SW480 (cell line): Measurements from ENCODE around the gene ZNF2.
A peak's percentile ranks its signal among the peaks of the same experiment; 100 is the strongest.
"Not testable (repeated sequence)": the region's sequence is repeated elsewhere in the genome, so short reads cannot be mapped to it uniquely, and the experiment has no call there.

Experiments
- DNase-seq: peaks from one replicate; pipeline ENCODE4 v3.0.0-alpha.2; 2016; ENCODE audit warnings: low spot score

Gene ZNF2

DNA sequence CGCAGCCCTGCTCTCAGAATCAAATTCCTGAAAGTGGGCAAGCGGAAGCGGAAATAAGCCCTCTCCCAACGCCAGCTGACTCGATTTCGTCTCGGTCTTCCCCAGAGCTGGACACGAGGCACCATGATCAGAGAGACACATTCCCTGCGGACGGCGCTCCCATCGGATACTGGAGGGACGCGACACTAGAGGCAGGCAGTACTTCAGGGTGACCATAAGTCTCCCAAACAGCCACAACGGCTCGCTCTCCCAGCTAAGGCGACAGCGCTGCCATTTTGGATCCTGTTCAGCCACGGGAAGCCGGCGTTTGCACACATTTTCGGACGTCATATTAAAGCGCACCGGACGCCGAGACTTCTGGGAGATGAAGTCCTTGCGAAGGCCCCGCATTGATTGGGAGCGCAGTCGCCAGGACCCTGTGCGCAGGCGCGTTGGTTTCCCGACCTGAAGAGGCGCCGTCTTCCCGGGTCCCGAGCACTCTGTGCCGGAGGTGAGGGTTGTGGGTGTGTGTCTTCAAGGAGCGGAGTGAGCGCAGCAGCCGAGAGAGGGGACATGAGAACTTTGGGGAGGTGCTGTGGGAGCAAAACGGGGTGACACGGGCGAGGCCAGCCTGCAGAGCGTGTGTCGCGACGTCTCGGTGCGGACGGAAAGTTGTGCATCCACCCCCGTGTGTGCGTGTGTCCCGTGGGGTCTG, at the start of gene ZNF2:
ZNF2 (plus strand) TSS at position 439 of the 694 bp plus-strand sequence. CDS start 10,418 bp downstream, outside the sequence.
- DNase-seq, result peak; percentile 97

DNA sequence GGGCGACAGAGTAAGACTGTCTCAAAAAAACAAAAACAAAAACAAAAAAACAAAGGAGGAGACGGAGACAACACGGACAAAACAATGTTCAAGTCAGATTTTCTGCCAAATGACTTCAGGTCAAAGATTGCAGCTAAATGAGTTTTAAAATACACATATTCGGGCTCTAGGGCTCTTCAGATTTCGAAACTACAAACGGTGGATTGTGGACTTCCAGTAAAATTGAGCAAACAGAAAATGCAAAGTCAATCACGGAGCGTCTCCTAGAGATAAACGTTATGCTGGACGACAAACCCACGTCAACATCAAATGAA, 44.6 kb upstream of the ZNF2 start:
- no peak for DNase-seq

DNA sequence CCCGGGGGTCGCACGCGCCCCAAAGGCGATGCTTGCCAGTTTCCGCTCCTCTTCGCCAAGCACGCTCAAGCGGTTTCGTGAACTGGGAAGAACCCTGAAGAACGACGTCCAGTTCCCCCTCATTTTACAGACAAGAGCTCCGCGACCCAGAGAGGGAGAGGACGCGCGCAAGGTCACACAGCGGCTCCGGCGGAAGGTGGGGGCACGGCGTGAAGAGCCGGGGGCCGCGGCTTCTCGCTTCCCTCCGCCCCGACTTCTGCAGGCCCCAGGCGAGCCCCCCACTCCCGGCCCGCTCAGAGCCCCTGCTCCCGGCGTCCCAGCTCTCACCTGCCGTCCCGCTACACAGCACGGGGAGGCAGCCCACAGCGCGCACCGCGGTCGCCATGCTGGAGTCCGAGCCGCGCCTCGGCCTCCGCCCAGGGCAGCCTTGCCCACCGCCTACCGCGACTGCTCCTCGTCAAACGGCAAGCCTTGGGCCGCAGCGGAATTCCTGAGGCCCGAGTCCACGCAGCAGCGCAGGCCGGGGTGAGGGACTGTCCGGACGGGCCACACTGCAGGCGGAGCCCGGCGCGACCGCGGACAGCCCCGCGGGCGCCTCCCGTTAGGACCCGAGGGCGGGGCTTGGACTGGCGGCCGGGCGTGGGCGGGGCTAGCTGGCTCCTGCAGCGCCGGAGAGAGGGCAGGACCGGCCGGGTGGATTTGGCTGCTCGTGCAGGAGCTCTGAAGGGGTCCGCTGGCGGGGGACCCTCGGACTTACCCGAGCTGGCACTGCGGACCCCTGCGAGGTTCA, 44.0 kb upstream of the ZNF2 start, which contains the start of gene MRPS5:
MRPS5 (minus strand) TSS at position 402 of the 790 bp plus-strand sequence; CDS start at position 385, 17 bp downstream.
- DNase-seq, result peak; percentile 78

DNA sequence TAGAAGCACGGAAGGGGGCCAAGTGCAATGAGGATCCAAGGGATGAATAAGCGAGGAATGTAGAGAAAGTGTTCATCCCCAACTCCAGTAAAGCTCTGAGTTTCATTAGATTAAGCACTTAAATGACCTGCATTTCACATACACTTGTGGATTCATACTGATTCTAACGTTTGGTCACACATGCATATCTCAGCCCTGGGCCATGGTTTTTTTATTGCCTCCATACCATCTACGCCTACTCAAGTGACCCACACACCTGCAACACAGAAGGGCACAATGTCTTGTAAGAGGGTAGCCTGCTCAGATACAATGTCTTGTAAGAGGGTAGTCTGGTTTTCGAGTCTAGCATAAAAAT, 43.4 kb upstream of the ZNF2 start:
- DNase-seq, result no peak

DNA sequence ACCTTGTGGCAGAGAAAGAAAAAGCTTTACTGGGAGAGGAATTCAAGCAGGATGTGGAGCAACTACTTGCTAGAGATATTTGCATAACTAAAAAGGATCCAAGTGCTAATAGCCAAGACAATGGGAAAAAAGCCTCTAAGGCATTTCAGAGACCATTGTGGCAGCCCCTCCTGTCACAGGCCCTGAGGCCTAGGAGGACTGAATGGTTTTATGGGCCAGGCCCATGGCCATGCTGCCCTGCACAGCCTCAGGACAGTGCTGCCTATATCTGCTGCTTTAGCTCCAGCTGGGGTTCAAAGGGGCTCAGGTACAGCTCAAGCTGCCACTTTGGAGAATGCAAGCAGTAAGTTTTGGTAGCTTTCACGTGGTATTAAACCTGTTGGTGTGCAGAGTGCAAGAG, 26.9 kb upstream of the ZNF2 start:
- DNase-seq, result no peak

DNA sequence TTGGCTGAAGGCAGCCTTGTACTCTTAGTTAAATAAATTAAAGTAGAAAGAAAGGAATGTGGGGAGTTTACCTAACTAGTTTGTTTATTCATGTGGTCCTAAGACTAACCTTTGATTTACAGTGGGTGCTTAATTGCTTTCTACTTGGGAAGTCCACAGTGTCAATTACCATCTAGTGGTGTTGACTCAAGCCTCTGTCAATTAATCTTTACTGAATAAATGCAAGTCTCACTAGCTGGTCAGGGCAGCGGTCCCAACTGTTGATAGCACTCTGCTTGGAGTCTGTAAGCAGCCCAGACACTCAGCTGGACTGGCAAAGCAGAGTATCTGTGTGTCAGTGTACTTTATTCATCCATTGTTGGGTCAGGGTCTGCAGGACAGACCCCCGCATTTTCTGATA, 21.8 kb upstream of the ZNF2 start:
- DNase-seq, result no peak

DNA sequence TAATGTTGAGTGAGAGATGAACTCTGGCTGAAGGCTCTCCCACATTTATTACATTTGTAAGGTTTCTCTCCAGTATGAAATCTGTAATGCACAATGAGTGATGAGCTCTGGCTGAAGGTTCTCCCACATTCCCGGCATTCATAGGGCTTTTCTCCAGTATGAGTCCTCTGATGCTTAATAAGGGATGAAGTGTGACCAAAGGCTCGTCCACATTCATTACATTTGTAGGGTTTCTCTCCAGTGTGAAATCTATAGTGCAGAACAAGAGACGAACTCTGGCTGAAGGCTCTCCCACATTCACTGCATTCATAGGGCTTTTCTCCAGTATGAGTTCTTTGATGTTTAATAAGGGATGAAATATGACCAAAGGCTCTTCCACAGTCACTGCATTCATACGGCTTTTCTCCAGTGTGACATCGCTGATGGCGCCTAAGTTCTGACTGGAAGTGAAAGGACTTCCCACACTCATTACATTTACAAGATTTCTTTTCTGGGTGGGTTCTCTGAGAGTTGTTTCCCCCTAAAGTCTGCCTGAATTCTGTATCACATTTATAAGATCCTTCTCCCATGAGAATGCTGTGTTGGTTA, 16.1 kb upstream of the ZNF2 start:
- no peak for DNase-seq

DNA sequence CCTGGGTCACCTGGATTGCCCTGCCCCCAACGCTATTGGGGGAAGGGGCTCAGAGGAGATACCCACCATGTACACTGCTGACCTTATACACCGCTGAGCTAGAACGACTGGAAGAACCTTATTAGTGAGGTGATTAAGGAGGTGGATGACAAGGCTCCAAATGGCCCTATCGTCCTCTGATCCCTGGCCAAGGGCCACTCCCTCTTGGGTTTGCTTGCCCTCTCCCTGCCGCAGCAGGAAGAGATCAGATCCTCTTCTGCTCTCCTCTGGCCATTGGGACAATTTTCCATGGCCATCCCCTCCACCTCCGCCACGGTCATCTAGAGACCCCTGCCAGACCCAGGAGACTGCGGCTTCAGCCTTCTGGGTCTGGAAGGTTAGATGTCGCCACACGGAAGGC, 7.2 kb upstream of the ZNF2 start:
- no peak for DNase-seq

DNA sequence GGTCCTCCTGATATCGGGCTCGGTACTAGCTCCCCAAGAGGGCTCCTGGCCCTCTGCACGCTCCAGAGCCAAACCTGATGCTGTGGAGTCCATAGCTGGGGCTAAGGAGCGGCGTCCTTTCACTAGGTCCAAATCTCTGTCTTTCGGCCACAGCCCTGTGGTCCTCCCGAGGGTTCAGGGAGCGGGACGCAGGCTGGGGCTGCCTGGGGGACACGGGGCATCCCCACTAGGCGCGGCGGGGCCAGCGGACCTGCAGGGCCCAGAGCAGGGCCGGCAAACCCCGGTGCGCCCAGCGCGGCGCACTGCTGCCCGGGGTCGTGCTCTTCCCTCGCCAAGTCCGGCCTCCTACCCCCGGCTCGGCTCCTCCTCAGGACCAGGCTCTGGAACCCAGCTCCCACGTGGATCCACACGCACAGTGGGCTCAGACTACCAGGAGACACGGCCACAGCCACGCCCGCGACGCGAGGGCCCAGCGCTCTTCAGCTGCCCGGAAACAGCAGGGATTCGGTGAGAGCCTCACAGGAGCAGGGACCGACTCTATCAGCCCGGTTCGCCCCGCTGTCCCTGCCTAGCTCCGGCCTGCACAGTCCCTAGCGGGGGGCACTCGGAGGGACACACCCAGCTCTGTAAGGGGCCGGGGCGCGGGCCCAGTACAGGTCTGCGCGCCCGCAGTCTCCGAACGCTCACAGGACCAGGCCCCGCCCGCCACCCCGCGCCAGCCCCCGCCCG, 6.6 kb upstream of the ZNF2 start:
- DNase-seq, result peak; percentile 52

DNA sequence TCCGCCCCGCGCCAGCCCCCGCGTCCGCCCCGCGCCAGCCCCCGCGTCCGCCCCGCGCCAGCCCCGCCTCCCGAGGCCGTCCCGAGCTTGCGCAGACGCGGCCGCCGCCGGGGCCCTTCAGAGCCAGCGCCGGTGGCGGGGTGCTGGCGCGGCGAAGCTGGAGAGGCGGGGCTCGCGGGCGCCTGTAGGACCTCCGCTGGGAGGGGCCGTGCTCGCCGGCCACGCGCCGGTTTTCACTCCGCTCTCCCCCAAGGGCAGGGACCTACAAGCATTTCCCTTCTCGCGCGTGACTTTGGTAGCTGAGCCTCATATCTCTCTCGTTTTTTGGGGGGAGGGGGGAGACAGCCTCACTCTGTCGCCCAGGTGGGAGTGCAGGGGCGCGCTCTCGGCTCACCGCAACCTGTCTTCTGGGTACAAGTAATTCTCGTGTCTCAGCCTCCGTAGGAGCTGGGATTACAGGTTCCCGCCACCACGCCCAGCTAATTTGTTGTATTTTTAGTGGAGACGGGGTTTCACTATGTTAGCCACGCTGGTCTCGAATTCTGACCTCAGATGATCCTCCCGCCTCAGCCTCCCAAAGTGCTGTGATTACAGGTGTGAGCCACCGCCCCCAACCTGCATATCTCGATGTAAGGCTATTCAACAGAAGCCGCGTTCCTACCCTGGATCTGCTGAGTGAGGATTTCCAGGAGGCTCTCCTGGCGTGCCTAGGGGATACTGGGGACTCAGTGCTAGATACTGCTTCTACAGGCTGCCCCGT, 5.7 kb upstream of the ZNF2 start, which contains the start of gene ZNF514:
ZNF514 (minus strand) TSS at position 159 of the 760 bp plus-strand sequence. CDS start 6,595 bp downstream, outside the sequence.
- DNase-seq, result peak; percentile 78

DNA sequence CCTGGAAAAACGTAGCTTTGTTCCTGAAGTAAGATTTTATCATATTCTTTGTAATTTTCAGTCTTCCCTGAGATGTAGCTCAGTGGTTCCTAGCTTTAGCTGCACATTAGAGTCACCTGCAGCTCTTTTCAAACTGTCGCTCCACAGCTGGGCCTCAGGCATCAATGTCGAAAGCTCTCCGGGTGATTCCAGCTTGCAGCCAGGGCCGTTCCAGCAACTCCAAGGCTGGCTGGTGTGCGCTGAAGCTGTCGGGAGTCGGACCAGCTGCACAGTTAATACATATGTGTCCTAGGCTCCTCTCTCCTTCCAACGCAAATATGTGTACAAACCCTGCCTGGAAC, 609 bp upstream of the ZNF2 start:
- no peak for DNase-seq

DNA sequence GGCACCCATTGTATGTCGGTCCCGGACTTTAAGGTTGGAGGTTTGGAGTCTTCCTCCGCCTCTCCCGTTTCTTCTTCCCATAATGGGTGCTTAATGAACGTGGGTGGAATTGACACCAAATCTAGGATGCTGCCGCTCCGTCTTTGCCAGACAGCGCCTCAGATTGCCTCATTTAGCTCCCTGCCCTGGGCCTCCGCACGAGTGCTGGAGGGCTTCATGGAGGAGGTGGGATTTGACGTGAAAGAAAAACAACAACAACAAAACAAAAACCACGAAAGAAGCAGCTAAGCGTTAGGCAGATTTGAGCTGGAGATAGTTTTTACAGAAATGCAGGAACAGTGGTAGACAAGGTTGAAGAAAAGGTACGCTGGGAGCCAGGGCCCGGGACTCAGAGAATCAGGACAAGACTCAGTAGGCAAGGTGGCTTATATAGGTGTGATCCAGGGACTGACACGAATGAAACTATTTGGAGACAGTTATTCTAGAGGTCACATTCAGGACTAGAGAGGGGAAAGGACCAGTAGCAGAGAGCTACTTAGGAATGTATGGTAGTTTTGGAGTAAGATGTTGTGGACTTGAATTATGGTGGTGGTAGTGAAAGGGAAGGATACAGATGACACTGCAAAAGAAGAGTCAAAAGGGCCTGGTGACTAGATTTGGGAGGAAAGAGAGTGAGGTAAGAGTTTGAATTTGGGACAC, 605 bp downstream of the ZNF2 start:
- DNase-seq, result peak; percentile 26

DNA sequence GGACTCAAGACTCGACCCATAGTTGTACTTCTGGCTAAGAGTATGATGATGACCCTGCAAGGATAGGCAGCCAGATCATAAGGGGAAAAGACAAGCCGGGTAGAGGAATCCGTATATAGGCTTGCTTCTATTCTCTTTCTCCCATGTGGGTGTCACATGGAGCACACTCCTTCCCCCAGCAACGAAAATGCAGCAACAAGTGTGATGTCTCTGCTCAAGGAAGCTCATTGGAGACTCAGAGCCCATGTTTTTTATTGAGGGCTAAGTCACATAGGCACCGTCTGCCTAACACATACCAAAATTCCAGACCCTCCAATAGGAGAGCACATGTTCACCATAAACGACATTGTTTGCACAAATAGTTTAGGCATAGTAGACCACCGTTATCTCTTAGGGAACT, 6.3 kb downstream of the ZNF2 start:
- DNase-seq, result no peak

DNA sequence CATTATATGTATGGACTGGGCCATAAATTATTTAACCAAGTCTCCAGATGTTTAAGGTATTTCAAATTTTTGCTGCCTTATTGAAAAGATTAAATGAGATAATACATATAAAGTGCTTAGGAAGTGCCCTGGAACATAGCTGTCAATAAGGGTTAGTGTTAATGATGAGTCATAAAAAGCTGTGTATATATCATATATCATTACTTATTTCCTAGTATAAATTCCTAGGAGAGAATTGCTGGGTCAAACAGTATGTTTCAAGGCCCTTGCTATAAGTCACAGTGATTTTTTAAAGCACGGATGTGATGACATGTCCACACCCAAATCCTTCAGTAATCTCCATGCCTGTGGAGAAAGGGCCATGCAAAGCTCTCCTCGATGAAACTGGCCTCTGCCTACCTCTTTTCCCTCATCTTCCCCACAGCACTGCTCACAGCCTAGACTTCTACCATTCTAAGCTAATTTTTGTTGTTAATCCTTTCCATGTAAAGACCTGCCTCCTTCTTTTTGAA, 8.5 kb downstream of the ZNF2 start:
- no peak for DNase-seq

DNA sequence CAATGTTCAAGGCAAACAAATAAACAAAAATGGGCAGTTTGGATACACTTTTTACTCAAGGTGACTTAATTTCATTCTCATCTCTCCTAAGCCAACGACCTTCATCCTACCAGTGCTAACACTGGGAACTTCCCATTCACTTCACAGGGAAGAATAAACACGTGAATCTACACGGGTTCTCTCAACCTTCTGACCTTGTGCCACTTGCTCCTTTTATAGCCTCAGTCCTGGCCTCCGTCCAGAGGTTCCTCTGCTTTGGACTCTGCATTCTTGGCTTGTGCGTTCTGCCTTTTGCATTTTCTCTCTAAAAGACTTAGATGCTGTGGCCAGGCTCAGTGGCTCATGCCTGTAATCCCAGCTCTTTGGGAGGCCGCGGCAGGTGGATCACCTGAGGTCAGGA, 13.8 kb downstream of the ZNF2 start:
- DNase-seq, result no peak

DNA sequence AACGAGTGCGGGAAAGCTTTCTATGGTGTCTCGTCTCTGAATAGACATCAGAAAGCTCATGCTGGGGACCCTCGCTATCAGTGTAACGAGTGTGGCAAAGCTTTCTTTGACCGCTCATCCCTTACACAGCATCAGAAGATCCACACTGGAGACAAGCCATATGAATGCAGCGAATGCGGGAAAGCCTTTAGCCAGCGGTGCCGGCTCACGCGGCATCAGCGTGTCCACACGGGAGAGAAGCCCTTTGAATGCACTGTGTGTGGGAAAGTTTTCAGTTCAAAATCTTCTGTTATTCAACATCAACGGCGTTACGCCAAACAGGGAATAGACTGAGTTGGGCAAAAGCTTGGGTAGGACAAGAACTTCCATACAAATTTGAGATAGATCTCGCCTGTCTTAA, 16.2 kb downstream of the ZNF2 start:
- DNase-seq, result no peak

DNA sequence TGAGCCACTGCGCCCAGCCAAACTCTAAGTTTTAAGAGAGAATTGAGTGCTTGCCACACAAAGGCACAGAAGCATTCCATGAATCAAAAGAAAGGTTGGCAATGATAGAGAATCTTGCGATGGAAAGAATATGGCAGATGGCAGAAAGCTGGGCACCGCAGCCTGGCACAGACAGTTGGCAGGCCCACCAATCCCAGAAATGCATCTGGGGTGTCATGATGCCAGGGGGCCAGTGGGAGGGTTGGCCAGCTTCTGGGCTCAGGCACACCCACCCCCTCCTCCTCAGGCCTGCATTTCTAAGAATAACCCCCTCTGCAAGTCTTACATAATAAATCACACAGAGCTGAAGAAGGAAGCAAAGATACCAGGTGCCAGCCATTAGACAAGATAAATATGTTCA, 19.6 kb downstream of the ZNF2 start:
- no peak for DNase-seq

DNA sequence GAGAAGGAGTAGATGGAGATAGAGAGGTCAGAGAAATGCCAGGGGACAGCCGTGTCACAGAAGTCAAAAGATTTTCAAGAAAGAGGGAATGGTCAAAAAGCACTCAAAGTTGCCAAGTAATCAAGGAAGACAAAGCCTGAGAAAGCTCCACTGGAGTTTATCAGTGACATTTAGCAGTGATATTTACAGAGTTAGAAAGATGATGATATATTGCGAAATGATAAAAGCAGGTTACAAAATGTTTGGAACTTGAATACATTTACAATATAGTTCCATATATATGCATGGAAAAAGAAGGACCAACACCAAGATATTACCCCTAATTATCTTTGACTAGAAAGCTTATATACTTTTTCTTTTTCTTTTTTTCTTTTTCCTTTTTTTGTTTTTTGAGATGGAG, 20.4 kb downstream of the ZNF2 start:
- no peak for DNase-seq

DNA sequence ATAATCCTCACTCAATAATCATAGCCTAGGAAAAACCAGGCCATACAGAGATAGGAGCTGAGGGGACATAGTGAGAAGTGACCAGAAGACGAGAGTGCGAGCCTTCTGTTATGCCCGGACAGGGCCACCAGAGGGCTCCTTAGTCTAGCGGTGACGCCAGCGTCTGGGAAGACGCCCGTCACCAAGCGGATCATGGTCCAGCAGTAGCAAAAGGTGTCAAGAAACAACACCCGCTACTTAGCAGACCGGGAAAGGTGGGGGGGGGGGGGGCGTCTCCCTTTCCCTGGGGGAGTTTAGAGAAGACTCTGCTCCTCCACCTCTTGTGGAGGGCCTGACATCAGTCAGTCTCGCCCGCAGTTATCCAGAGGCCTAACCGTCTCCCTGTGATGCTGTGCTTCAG, 27.3 kb downstream of the ZNF2 start:
- not testable (repeated sequence) for DNase-seq

DNA sequence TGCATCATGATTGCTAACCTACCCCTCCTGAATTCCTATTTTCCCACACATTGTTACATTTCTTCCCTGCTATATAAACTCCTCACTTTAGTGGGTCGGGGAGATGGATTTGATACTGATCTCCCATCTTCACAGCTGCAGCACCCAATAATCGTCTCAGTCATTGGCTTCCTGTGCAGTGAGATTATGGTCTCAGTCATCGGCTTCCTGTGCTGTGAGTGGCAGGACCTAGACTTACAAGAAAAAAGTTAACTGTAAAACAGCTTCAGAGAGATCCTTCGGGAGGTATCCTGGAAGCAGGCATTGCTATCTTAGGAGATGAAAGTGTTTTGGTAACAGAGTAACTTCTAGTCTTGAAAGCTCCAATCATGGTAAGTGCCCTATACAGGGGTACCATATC, 38.3 kb downstream of the ZNF2 start:
- DNase-seq, result no peak

DNA sequence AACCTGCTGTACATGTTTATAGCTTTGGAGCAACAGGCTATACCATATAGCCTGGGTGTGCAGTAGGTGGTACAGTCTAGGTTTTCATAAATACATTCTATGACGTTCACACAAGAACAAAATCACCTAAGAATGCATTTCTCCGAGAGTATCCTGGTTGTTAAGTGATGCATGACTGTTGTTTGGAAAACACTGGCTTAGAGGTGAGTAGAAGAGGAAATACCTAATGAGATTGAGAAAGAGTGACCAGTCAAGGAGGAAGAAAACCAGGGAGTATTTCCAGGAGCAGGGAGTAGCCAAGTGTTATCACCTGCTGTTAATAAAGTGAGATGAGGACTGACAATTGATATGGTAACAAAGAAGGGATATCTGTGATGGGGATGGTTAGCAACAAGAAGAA, 38.8 kb downstream of the ZNF2 start:
- no peak for DNase-seq
